SK-N-SH treated with all-trans-retinoic acid at 6 μM for 48 hours (cell line): ENCODE data around the gene LRRC14B.

Source experiments
- ATAC-seq: fragments of 200-7000 bp; cut with Tn5 transposase; 3 replicates; pipeline ENCODE4 v1.9.1; 2020; ENCODE audit warnings: mild to moderate bottlenecking, moderate library complexity
- BACH2 ChIP-seq: fragments of 250-450 bp; sonication (Bioruptor Pico); IDR thresholded peaks from 2 replicates; pipeline ENCODE4 v1.9.0; 2021; ENCODE audit warnings: mild to moderate bottlenecking, borderline replicate concordance
- CSDC2 ChIP-seq: fragments of 250-450 bp; sonication (Bioruptor Pico); IDR thresholded peaks from 2 replicates; pipeline ENCODE4 v1.5.0; 2020; ENCODE audit warnings: mild to moderate bottlenecking, moderate library complexity
- ESRRG ChIP-seq: fragments of 250-450 bp; sonication (Bioruptor Pico); IDR thresholded peaks from 2 replicates; pipeline ENCODE4 v1.6.1; 2021; ENCODE audit warnings: mild to moderate bottlenecking
- GLIS3 ChIP-seq: fragments of 250-450 bp; sonication (Bioruptor Pico); IDR thresholded peaks from 2 replicates; pipeline ENCODE4 v1.5.0; 2020; ENCODE audit warnings: mild to moderate bottlenecking, moderate library complexity
- ISL1 ChIP-seq: fragments of 250-450 bp; sonication (Bioruptor Pico); IDR thresholded peaks from 2 replicates; pipeline ENCODE4 v2.1.2; 2022; ENCODE audit warnings: mild to moderate bottlenecking, moderate library complexity
- OSR1 ChIP-seq: fragments of 250-450 bp; sonication (Bioruptor Pico); IDR thresholded peaks from 2 replicates; pipeline ENCODE4 v1.8.0; 2022; ENCODE audit warnings: moderate library complexity, mild to moderate bottlenecking, inconsistent platforms
- RARB ChIP-seq: fragments of 250-450 bp; sonication (Bioruptor Pico); IDR thresholded peaks from 2 replicates; pipeline ENCODE4 v1.8.0; 2021; ENCODE audit warnings: mild to moderate bottlenecking, moderate library complexity
- SNAI2 ChIP-seq: fragments of 250-450 bp; sonication (Bioruptor Pico); IDR thresholded peaks from 2 replicates; pipeline ENCODE4 v1.5.0; 2020; ENCODE audit warnings: mild to moderate bottlenecking, moderate library complexity
- TCF4 ChIP-seq: fragments of 250-450 bp; sonication (Bioruptor Pico); IDR thresholded peaks from 2 replicates; pipeline ENCODE4 v1.8.0; 2021; ENCODE audit warnings: mild to moderate bottlenecking, moderate library complexity, borderline replicate concordance
- TOX ChIP-seq: fragments of 250-450 bp; sonication (Bioruptor Pico); IDR thresholded peaks from 2 replicates; pipeline ENCODE4 v1.8.0; 2021; ENCODE audit warnings: mild to moderate bottlenecking, moderate library complexity, borderline replicate concordance
- ZC3H10 ChIP-seq: fragments of 250-450 bp; sonication (Bioruptor Pico); IDR thresholded peaks from 2 replicates; pipeline ENCODE4 v1.5.1; 2021; ENCODE audit warnings: mild to moderate bottlenecking, moderate library complexity
- ZFP3 ChIP-seq: fragments of 250-450 bp; sonication (Bioruptor Pico); IDR thresholded peaks from 2 replicates; pipeline ENCODE4 v1.5.0; 2020; ENCODE audit warnings: mild to moderate bottlenecking, moderate library complexity
- ZFP30 ChIP-seq: fragments of 450-650 bp; formaldehyde crosslinking; IDR thresholded peaks from 2 replicates; pipeline ENCODE4 v1.5.0; 2022; ENCODE audit warnings: mild to moderate bottlenecking, moderate library complexity
- ZNF565 ChIP-seq: fragments of 450-650 bp; formaldehyde crosslinking; conservative IDR thresholded peaks from 2 replicates; pipeline ENCODE4 v1.5.0; 2020; ENCODE audit warnings: low read depth, mild to moderate bottlenecking, moderate library complexity
- ZNF8 ChIP-seq: fragments of 450-650 bp; formaldehyde crosslinking; IDR thresholded peaks from 2 replicates; pipeline ENCODE4 v1.5.0; 2020; ENCODE audit warnings: mild to moderate bottlenecking, moderate library complexity
- TF ChIP-seq, protein P1 (sequence below): fragments of 250-450 bp; sonication (Bioruptor Pico); IDR thresholded peaks from 2 replicates; pipeline ENCODE4 v1.8.0; 2021; ENCODE audit warnings: low read depth, mild to moderate bottlenecking, moderate library complexity, borderline replicate concordance
- TF ChIP-seq, protein P2 (sequence below): fragments of 250-450 bp; sonication (Bioruptor Pico); IDR thresholded peaks from 2 replicates; pipeline ENCODE4 v1.8.0; 2020; ENCODE audit warnings: mild to moderate bottlenecking, moderate library complexity, borderline replicate concordance
- TF ChIP-seq, protein P3 (sequence below): fragments of 250-450 bp; sonication (Bioruptor Pico); IDR thresholded peaks from 2 replicates; pipeline ENCODE4 v1.5.0; 2020; ENCODE audit warnings: mild to moderate bottlenecking, moderate library complexity
- TF ChIP-seq, protein P4 (sequence below): fragments of 250-450 bp; sonication (Bioruptor Pico); IDR thresholded peaks from 2 replicates; pipeline ENCODE4 v1.5.1; 2021; ENCODE audit warnings: mild to moderate bottlenecking, moderate library complexity
- TF ChIP-seq, protein P5 (sequence below): fragments of 250-450 bp; sonication (Bioruptor Pico); IDR thresholded peaks from 2 replicates; pipeline ENCODE4 v1.5.1; 2020; ENCODE audit warnings: low read depth, mild to moderate bottlenecking, moderate library complexity

The LRRC14B gene

DNA sequence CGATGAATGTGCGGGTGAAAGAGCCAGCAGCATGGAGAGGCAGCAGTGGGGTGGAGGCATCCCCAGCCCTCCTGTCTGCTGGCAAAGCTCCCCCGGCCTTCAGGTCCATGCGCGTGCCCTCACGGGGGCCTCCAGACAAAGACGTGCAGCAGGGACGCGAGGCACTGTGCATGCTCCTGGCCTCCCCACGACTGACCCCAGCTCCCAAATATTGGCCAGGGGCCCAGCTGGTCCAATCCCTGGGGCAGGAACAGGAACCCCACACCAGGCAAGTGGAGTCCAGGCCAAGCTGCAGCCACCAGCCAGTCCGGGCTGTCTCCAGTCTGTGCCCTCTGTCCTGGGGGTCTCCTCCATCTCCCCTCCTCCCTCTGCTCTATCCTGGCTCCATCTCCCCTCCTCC is 33.5 kb upstream of the LRRC14B start (continued):
- TF ChIP-seq, protein P1, sequence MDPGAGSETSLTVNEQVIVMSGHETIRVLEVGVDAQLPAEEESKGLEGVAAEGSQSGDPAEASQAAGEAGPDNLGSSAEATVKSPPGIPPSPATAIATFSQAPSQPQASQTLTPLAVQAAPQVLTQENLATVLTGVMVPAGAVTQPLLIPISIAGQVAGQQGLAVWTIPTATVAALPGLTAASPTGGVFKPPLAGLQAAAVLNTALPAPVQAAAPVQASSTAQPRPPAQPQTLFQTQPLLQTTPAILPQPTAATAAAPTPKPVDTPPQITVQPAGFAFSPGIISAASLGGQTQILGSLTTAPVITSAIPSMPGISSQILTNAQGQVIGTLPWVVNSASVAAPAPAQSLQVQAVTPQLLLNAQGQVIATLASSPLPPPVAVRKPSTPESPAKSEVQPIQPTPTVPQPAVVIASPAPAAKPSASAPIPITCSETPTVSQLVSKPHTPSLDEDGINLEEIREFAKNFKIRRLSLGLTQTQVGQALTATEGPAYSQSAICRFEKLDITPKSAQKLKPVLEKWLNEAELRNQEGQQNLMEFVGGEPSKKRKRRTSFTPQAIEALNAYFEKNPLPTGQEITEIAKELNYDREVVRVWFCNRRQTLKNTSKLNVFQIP (CRISPR knock-in tag) = no peak
- no peak for TF ChIP-seq ZNF565 (CRISPR knock-in tag)
- no peak for TF ChIP-seq ZNF8 (CRISPR knock-in tag)

DNA sequence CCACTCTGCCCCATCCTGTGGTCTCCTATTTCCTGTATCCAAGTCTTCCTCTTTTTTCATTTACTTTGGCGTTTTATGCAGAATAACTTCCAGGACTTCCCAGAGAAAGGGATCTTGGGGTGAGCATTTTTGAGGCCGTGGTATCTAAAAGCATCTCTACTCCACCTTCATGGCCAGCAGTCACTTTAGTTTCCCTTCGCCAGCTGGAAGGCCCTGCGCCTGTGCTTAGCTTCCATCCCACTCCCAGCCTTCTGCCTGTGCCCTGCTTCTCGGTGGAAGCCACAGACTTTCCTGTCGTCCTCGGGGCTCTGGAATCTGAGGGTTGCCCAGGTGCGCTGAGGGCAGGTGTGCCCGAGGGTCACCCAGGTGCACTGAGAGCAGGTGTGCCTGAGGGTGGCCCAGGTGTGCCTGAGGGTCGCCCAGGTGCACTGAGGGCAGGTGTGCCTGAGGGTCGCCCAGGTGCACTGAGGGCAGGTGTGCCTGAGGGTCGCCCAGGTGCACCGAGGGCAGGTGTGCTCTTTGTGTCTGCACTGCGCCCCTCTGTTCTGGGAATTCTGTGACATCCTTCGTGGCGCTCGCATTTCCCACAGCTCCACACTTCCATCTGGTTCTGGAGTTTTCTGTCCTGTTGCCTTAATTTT is 32.4 kb upstream of the LRRC14B start:
- no peak for TF ChIP-seq ZFP30 (CRISPR knock-in tag)
- TF ChIP-seq, protein P2, sequence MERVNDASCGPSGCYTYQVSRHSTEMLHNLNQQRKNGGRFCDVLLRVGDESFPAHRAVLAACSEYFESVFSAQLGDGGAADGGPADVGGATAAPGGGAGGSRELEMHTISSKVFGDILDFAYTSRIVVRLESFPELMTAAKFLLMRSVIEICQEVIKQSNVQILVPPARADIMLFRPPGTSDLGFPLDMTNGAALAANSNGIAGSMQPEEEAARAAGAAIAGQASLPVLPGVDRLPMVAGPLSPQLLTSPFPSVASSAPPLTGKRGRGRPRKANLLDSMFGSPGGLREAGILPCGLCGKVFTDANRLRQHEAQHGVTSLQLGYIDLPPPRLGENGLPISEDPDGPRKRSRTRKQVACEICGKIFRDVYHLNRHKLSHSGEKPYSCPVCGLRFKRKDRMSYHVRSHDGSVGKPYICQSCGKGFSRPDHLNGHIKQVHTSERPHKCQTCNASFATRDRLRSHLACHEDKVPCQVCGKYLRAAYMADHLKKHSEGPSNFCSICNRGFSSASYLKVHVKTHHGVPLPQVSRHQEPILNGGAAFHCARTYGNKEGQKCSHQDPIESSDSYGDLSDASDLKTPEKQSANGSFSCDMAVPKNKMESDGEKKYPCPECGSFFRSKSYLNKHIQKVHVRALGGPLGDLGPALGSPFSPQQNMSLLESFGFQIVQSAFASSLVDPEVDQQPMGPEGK = no peak
- TF ChIP-seq, protein P3, sequence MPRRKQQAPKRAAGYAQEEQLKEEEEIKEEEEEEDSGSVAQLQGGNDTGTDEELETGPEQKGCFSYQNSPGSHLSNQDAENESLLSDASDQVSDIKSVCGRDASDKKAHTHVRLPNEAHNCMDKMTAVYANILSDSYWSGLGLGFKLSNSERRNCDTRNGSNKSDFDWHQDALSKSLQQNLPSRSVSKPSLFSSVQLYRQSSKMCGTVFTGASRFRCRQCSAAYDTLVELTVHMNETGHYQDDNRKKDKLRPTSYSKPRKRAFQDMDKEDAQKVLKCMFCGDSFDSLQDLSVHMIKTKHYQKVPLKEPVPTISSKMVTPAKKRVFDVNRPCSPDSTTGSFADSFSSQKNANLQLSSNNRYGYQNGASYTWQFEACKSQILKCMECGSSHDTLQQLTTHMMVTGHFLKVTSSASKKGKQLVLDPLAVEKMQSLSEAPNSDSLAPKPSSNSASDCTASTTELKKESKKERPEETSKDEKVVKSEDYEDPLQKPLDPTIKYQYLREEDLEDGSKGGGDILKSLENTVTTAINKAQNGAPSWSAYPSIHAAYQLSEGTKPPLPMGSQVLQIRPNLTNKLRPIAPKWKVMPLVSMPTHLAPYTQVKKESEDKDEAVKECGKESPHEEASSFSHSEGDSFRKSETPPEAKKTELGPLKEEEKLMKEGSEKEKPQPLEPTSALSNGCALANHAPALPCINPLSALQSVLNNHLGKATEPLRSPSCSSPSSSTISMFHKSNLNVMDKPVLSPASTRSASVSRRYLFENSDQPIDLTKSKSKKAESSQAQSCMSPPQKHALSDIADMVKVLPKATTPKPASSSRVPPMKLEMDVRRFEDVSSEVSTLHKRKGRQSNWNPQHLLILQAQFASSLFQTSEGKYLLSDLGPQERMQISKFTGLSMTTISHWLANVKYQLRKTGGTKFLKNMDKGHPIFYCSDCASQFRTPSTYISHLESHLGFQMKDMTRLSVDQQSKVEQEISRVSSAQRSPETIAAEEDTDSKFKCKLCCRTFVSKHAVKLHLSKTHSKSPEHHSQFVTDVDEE (CRISPR knock-in tag) = no peak
- no peak for TF ChIP-seq CSDC2 (CRISPR knock-in tag)
- TF ChIP-seq, protein P4, sequence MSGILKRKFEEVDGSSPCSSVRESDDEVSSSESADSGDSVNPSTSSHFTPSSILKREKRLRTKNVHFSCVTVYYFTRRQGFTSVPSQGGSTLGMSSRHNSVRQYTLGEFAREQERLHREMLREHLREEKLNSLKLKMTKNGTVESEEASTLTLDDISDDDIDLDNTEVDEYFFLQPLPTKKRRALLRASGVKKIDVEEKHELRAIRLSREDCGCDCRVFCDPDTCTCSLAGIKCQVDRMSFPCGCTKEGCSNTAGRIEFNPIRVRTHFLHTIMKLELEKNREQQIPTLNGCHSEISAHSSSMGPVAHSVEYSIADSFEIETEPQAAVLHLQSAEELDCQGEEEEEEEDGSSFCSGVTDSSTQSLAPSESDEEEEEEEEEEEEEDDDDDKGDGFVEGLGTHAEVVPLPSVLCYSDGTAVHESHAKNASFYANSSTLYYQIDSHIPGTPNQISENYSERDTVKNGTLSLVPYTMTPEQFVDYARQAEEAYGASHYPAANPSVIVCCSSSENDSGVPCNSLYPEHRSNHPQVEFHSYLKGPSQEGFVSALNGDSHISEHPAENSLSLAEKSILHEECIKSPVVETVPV = no peak
- TF ChIP-seq, protein P1 (CRISPR knock-in tag) = no peak
- no peak for TF ChIP-seq GLIS3 (CRISPR knock-in tag)
- TF ChIP-seq, all 23 proteins: peak for 0
- ATAC-seq = no peak

DNA sequence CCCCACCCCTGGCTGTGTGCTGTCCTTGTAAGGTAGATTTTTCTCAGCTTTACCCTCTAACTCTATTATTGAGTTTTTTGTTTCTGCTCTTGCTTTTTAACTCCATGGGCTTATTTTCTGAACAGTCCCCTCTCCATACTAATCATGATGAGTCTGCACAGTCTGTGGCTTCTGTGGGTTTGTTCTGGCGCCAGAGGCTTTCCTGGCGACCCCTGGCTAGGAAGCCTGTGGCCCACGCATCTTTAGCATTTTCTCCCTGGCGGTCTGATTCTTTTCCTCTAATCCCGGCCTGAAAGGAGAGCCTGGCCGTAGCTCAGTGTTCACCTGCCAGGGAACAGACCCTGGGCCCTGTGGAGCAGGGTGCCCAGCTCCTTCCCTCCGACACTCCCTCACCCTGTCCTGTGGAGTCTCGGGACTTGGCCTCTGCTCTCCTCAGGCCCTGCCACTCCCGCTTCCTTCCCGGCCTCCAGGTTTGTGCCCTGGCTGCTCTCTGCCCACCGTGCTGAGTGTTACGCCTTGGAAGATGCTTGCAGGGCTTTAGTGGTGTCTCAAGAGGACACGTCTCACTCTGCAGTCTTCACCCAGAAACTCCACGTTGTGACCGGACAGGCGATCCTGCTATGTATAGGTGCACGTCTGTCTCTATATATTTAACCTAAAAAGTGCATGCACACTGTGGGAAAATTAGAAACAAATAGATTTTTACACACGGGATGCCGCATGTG is 31.7 kb upstream of the LRRC14B start:
- no peak for TF ChIP-seq BACH2 (CRISPR knock-in tag)
- TF ChIP-seq ZC3H10 = no peak
- TF ChIP-seq GLIS3 (CRISPR knock-in tag) = no peak
- no peak for TF ChIP-seq ZNF565 (CRISPR knock-in tag)
- TF ChIP-seq OSR1 (CRISPR knock-in tag) = no peak
- no peak for TF ChIP-seq CSDC2 (CRISPR knock-in tag)
- TF ChIP-seq ZFP30 (CRISPR knock-in tag) = no peak
- TF ChIP-seq, protein P5, sequence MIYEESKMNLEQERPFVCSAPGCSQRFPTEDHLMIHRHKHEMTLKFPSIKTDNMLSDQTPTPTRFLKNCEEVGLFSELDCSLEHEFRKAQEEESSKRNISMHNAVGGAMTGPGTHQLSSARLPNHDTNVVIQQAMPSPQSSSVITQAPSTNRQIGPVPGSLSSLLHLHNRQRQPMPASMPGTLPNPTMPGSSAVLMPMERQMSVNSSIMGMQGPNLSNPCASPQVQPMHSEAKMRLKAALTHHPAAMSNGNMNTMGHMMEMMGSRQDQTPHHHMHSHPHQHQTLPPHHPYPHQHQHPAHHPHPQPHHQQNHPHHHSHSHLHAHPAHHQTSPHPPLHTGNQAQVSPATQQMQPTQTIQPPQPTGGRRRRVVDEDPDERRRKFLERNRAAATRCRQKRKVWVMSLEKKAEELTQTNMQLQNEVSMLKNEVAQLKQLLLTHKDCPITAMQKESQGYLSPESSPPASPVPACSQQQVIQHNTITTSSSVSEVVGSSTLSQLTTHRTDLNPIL (CRISPR knock-in tag) = no peak
- no peak for TF ChIP-seq ZFP3 (CRISPR knock-in tag)
- TF ChIP-seq SNAI2 (CRISPR knock-in tag) = no peak
- TF ChIP-seq TOX (CRISPR knock-in tag) = no peak
- no peak for TF ChIP-seq ESRRG (CRISPR knock-in tag)
- TF ChIP-seq, protein P3 (CRISPR knock-in tag) = no peak
- no peak for TF ChIP-seq ZNF8 (CRISPR knock-in tag)
- TF ChIP-seq ISL1 (CRISPR knock-in tag) = no peak
- no peak for TF ChIP-seq TCF4 (CRISPR knock-in tag)
- TF ChIP-seq RARB (CRISPR knock-in tag) = no peak
- no peak for ATAC-seq
